ENCODE data around the gene BAHCC1.

DNA sequence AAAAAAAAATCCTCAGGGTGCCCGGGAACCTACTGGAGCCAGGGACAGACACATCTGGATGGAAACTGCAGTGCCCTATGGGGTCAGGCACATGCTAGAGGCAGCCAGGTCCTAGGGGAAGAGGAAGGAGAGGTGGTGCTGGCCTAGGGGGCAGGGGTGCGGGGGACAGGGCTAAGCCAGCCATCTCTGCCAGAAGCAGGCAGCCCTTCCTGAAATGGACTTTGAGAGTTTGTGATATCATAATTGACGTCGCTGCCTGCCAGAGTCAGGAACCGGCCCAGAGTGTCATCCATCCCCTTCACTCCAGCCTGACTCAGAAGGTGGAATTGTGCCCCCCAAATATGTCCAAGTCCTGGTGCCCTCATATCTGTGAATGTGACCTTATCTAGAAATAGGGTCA lies 25.0 kb upstream of the BAHCC1 start:
- TF ChIP-seq, protein P1, sequence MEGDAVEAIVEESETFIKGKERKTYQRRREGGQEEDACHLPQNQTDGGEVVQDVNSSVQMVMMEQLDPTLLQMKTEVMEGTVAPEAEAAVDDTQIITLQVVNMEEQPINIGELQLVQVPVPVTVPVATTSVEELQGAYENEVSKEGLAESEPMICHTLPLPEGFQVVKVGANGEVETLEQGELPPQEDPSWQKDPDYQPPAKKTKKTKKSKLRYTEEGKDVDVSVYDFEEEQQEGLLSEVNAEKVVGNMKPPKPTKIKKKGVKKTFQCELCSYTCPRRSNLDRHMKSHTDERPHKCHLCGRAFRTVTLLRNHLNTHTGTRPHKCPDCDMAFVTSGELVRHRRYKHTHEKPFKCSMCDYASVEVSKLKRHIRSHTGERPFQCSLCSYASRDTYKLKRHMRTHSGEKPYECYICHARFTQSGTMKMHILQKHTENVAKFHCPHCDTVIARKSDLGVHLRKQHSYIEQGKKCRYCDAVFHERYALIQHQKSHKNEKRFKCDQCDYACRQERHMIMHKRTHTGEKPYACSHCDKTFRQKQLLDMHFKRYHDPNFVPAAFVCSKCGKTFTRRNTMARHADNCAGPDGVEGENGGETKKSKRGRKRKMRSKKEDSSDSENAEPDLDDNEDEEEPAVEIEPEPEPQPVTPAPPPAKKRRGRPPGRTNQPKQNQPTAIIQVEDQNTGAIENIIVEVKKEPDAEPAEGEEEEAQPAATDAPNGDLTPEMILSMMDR (IDR thresholded peaks at IDR 0.05): no peak
- TF ChIP-seq, protein P2, sequence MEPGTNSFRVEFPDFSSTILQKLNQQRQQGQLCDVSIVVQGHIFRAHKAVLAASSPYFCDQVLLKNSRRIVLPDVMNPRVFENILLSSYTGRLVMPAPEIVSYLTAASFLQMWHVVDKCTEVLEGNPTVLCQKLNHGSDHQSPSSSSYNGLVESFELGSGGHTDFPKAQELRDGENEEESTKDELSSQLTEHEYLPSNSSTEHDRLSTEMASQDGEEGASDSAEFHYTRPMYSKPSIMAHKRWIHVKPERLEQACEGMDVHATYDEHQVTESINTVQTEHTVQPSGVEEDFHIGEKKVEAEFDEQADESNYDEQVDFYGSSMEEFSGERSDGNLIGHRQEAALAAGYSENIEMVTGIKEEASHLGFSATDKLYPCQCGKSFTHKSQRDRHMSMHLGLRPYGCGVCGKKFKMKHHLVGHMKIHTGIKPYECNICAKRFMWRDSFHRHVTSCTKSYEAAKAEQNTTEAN (CRISPR knock-in tag; IDR thresholded peaks at IDR 0.05): no peak
- TF ChIP-seq CREM (CRISPR knock-in tag; IDR thresholded peaks at IDR 0.05): no peak
- TF ChIP-seq ZNF138 (CRISPR knock-in tag; conservative IDR thresholded peaks at IDR 0.05): no peak
- TF ChIP-seq, protein P3, sequence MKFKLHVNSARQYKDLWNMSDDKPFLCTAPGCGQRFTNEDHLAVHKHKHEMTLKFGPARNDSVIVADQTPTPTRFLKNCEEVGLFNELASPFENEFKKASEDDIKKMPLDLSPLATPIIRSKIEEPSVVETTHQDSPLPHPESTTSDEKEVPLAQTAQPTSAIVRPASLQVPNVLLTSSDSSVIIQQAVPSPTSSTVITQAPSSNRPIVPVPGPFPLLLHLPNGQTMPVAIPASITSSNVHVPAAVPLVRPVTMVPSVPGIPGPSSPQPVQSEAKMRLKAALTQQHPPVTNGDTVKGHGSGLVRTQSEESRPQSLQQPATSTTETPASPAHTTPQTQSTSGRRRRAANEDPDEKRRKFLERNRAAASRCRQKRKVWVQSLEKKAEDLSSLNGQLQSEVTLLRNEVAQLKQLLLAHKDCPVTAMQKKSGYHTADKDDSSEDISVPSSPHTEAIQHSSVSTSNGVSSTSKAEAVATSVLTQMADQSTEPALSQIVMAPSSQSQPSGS (CRISPR knock-in tag; IDR thresholded peaks at IDR 0.05; ENCODE audit: borderline replicate concordance, low read depth): no peak
- TF ChIP-seq MYBL2 (CRISPR knock-in tag; IDR thresholded peaks at IDR 0.05): no peak
